ENCODE results near the gene C1QTNF9B. TPM values are rescaled to one million over a fixed set of nuclear protein-coding genes. Genes with fewer than 3 reads are reported as not detected.

C1QTNF9B gene
- polyA plus RNA-seq, 2 of the 4 experiments (the other 2 are of a cell fraction): not detected

DNA sequence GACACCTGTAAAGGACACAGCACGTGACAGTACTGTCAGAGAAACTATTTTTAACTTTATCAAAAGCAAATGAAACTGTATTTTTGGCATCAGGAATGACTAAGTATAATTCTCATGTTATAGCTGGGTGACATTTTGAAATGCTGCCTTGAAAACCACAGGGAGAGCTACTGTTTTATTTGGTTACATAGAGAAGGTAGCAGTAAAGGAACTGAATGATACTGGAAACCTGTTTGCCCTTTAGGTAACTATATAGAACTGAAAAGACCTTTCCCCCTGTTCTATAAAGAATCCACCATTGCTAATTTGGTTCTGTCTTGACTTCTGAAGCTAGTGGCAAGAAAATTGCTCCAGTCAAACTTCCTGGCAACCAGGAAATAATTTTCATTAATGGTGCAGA, 47.2 kb downstream of the C1QTNF9B start:
- H3K27ac ChIP-seq: no peak overlapping the region
- POLR2A ChIA-PET: no interaction called here
- CTCF ChIA-PET: no interaction called here

DNA sequence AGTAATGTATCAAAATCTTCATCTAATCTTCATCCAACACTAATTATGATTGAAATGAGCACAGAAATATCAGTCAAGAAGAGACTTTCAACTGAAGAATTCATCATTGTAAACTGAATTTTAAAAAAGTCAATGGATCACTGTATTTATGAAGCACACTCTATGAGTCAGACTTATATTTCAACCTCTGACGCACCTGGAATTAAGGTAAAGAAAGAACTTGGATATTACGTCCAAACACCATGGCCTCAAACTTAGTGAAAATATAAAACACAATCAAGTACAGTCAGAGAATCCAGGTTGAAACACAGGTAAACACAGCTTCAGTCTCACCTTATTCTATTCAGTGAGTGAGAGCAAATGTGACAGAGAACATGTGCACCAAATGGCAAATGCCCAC, 47.6 kb downstream of the C1QTNF9B start:
- ATAC-seq (no peak), DNase-seq (ENCODE audit: low read depth in 1 of 2, low spot score in 1 of 2) (no peak), FAIRE-seq (no peak)
- ChIA-PET CTCF (interaction anchor here (0.6 kb wide), 1 partner anchor 114 kb away, joined by 5 read pairs; no protein-coding TSS in a partner anchor), POLR2A (no interaction called here)
- Histone ChIP-seq H3K27ac (no peak overlapping the region), H3K9me3 (no peaks in the 10 kb centered on the region), H3K4me1 (no peaks in the 10 kb centered on the region), H3K4me3 (no peak overlapping the region), H3K4me2 (no peak overlapping the region)
- TF ChIP-seq KDM1A (IDR thresholded peaks at IDR 0.05; ENCODE audit: low read depth) (no peak), TP53 (CRISPR knock-in tag; IDR thresholded peaks at IDR 0.05) (no peak), RCOR1 (IDR thresholded peaks at IDR 0.05; ENCODE audit: low read depth, low read length) (no peak), NFE2L2 (conservative IDR thresholded peaks at IDR 0.05; ENCODE audit: low read length) (no peak), HEYL (CRISPR knock-in tag; IDR thresholded peaks at IDR 0.05) (no peak)
- TF ChIP-seq, protein P1, sequence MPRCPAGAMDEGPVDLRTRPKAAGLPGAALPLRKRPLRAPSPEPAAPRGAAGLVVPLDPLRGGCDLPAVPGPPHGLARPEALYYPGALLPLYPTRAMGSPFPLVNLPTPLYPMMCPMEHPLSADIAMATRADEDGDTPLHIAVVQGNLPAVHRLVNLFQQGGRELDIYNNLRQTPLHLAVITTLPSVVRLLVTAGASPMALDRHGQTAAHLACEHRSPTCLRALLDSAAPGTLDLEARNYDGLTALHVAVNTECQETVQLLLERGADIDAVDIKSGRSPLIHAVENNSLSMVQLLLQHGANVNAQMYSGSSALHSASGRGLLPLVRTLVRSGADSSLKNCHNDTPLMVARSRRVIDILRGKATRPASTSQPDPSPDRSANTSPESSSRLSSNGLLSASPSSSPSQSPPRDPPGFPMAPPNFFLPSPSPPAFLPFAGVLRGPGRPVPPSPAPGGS (IDR thresholded peaks at IDR 0.05): no peak
- WGBS (ENCODE audit: missing lambda C conversion rate): 94% methylated on average over 2 of the region's 2 CpGs

More for the DNA sequence above, 47.2 kb downstream of the C1QTNF9B start:
- DNase-seq (ENCODE audit: low read depth in 1 of 2, low spot score in 1 of 2) (no peak), ATAC-seq (no peak), FAIRE-seq (no peak)
- Histone ChIP-seq H3K4me1 (no peaks in the 10 kb centered on the region), H3K4me3 (no peak overlapping the region), H3K9me3 (no peaks in the 10 kb centered on the region), H3K4me2 (no peak overlapping the region)
- WGBS (ENCODE audit: missing lambda C conversion rate): 83% methylated on average over 1 of the region's 1 CpG
- TF ChIP-seq HOXB5 (CRISPR knock-in tag; IDR thresholded peaks at IDR 0.05): no peak
- no peak for TF ChIP-seq MAFK (IDR thresholded peaks at IDR 0.05; ENCODE audit: partially characterized antibody)
- TF ChIP-seq RARB (CRISPR knock-in tag; IDR thresholded peaks at IDR 0.05): no peak
- no peak for TF ChIP-seq NFE2L2 (conservative IDR thresholded peaks at IDR 0.05; ENCODE audit: low read length)
- no peak for TF ChIP-seq CEBPB (IDR thresholded peaks at IDR 0.05)
- TF ChIP-seq, protein P2, sequence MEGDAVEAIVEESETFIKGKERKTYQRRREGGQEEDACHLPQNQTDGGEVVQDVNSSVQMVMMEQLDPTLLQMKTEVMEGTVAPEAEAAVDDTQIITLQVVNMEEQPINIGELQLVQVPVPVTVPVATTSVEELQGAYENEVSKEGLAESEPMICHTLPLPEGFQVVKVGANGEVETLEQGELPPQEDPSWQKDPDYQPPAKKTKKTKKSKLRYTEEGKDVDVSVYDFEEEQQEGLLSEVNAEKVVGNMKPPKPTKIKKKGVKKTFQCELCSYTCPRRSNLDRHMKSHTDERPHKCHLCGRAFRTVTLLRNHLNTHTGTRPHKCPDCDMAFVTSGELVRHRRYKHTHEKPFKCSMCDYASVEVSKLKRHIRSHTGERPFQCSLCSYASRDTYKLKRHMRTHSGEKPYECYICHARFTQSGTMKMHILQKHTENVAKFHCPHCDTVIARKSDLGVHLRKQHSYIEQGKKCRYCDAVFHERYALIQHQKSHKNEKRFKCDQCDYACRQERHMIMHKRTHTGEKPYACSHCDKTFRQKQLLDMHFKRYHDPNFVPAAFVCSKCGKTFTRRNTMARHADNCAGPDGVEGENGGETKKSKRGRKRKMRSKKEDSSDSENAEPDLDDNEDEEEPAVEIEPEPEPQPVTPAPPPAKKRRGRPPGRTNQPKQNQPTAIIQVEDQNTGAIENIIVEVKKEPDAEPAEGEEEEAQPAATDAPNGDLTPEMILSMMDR (IDR thresholded peaks at IDR 0.05): no peak
- TF ChIP-seq RNF2 (IDR thresholded peaks at IDR 0.05; ENCODE audit: borderline replicate concordance, low read depth): no peak
- TF ChIP-seq TP53 (CRISPR knock-in tag; IDR thresholded peaks at IDR 0.05): no peak
- no peak for TF ChIP-seq RAD21 (conservative IDR thresholded peaks at IDR 0.05 in 1 of 2, IDR thresholded peaks at IDR 0.05 in 1 of 2)
- TF ChIP-seq, protein P3, sequence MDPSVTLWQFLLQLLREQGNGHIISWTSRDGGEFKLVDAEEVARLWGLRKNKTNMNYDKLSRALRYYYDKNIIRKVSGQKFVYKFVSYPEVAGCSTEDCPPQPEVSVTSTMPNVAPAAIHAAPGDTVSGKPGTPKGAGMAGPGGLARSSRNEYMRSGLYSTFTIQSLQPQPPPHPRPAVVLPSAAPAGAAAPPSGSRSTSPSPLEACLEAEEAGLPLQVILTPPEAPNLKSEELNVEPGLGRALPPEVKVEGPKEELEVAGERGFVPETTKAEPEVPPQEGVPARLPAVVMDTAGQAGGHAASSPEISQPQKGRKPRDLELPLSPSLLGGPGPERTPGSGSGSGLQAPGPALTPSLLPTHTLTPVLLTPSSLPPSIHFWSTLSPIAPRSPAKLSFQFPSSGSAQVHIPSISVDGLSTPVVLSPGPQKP (IDR thresholded peaks at IDR 0.05; ENCODE audit: low read depth, low read length): no peak
- no peak for TF ChIP-seq RFX5 (IDR thresholded peaks at IDR 0.05)
- TF ChIP-seq, protein P4, sequence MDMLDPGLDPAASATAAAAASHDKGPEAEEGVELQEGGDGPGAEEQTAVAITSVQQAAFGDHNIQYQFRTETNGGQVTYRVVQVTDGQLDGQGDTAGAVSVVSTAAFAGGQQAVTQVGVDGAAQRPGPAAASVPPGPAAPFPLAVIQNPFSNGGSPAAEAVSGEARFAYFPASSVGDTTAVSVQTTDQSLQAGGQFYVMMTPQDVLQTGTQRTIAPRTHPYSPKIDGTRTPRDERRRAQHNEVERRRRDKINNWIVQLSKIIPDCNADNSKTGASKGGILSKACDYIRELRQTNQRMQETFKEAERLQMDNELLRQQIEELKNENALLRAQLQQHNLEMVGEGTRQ (IDR thresholded peaks at IDR 0.05): no peak
- TF ChIP-seq CBX2 (IDR thresholded peaks at IDR 0.05; ENCODE audit: borderline replicate concordance, low read depth): no peak
- TF ChIP-seq, protein P5, sequence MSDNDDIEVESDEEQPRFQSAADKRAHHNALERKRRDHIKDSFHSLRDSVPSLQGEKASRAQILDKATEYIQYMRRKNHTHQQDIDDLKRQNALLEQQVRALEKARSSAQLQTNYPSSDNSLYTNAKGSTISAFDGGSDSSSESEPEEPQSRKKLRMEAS (IDR thresholded peaks at IDR 0.05): no peak

DNA sequence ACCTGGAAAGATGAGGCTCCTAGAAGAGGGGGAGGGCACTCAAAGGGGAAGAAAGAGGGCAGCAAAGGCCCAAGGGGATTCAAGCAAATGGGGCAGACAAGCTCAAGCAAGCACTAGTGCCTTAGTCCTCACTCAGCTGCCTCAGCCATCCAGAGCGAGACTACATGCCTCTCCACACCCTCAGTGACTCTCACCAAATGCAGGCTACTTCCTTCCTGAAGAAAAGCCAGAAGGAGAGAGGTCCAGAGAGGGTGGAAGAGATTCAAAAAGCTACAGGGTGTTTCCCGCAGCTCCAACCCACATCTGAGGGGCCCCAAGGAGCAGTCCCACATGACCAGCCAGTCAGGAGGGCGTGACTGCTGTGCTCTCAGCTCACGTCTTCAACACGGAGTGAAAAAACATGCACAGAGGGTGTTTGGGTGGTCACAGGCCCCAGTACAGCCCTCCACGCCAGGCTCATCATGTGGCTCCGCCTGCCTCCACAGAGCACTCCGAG, 48.6 kb downstream of the C1QTNF9B start:
- Histone ChIP-seq H3K4me3 (no peak overlapping the region), H3K4me2 (no peak overlapping the region), H3K27ac (no peak overlapping the region), H3K9me3 (no peaks in the 10 kb centered on the region), H3K4me1 (no peaks in the 10 kb centered on the region)
- DNase-seq (ENCODE audit: low read depth in 1 of 2, low spot score in 1 of 2) (no peak), ATAC-seq (no peak), FAIRE-seq (no peak)
- CTCF ChIA-PET: interaction anchor here (1.4 kb wide), 1 partner anchor 12 kb away, joined by 3 read pairs; no protein-coding TSS in a partner anchor
- no peak for TF ChIP-seq MYC (IDR thresholded peaks at IDR 0.05; ENCODE audit: borderline replicate concordance, low read length)
- no peak for TF ChIP-seq TP53 (CRISPR knock-in tag; IDR thresholded peaks at IDR 0.05)
- TF ChIP-seq POLR2A (IDR thresholded peaks at IDR 0.05; ENCODE audit: low read length): no peak
- no peak for TF ChIP-seq PHF8 (IDR thresholded peaks at IDR 0.05; ENCODE audit: borderline replicate concordance, low read depth)
- TF ChIP-seq RARB (CRISPR knock-in tag; IDR thresholded peaks at IDR 0.05): no peak
- no peak for TF ChIP-seq JUN (IDR thresholded peaks at IDR 0.05)
- TF ChIP-seq, protein P6, sequence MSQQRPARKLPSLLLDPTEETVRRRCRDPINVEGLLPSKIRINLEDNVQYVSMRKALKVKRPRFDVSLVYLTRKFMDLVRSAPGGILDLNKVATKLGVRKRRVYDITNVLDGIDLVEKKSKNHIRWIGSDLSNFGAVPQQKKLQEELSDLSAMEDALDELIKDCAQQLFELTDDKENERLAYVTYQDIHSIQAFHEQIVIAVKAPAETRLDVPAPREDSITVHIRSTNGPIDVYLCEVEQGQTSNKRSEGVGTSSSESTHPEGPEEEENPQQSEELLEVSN (IDR thresholded peaks at IDR 0.05; ENCODE audit: borderline replicate concordance, low read depth): no peak
- TF ChIP-seq KDM1A (IDR thresholded peaks at IDR 0.05; ENCODE audit: low read depth): no peak
- no peak for TF ChIP-seq HDAC2 (IDR thresholded peaks at IDR 0.05)
- TF ChIP-seq CBX8 (IDR thresholded peaks at IDR 0.05): no peak
- TF ChIP-seq RFX5 (IDR thresholded peaks at IDR 0.05): no peak
- WGBS (ENCODE audit: missing lambda C conversion rate): 96% methylated on average over 5 of the region's 8 CpGs
- POLR2A ChIA-PET: no interaction called here

All from A549 (cell line).